ENCODE data around the gene MACROD2.

MACROD2 gene

DNA sequence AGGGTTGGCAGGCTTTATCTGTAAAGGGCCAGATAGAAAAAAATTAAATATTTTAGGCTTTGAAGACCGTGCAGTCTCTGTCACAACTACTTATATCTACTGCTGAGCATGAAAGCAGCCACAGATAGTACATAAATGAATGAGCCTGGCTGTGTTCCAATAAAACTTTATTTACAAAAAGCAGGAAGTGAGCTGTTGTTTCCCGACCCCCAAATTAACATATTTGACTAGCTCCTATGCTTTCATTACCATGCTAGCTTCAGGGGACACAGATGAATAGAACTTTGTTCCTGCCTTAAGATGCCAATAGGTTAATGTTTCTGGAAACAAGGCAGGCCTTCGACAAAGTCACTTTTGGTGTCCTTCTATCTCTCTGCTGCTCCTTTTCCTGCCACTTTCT is 1400.1 kb downstream of the MACROD2 start:
- DNase-seq (ENCODE audit: insufficient read length, low spot score) (no peak), FAIRE-seq (no peak)
- no peak for TF ChIP-seq POLR2A (IDR thresholded peaks at IDR 0.05; ENCODE audit: low read depth, low read length)
- TF ChIP-seq POLR2AphosphoS5 (IDR thresholded peaks at IDR 0.05; ENCODE audit: low read depth, low read length) = no peak
- no peak for TF ChIP-seq POU2F2 (IDR thresholded peaks at IDR 0.05; ENCODE audit: low read depth, low read length)
- TF ChIP-seq SPI1 (IDR thresholded peaks at IDR 0.05; ENCODE audit: low read depth, low read length) = no peak
- TF ChIP-seq TAF1 (IDR thresholded peaks at IDR 0.05; ENCODE audit: low read depth, low read length) = no peak
- TF ChIP-seq PAX5 (IDR thresholded peaks at IDR 0.05; ENCODE audit: insufficient read depth, low read length, severe bottlenecking) = no peak

DNA sequence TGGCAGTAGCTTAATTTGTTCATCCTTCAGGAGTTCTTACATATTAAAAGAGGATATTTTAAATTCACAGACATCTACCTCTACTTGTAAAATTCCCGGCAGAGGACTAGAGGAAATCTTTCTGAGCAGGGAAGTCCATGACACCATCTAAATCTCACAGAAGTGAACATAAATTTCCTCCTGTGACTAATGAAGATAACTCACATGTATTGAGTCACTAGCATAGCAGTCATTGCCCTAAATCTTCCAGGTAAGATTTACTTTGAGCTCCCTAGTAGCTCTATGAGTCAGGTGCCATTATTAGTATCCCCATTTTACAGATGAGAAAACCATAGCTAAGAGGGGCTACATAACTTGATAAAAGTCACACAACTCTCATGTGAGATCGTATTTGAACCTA is 1400.7 kb downstream of the MACROD2 start:
- TF ChIP-seq POU2F2 (IDR thresholded peaks at IDR 0.05; ENCODE audit: low read depth, low read length) = no peak
- TF ChIP-seq PAX5 (IDR thresholded peaks at IDR 0.05; ENCODE audit: insufficient read depth, low read length, severe bottlenecking) = no peak
- DNase-seq (ENCODE audit: insufficient read length, low spot score) (no peak), FAIRE-seq (no peak)

DNA sequence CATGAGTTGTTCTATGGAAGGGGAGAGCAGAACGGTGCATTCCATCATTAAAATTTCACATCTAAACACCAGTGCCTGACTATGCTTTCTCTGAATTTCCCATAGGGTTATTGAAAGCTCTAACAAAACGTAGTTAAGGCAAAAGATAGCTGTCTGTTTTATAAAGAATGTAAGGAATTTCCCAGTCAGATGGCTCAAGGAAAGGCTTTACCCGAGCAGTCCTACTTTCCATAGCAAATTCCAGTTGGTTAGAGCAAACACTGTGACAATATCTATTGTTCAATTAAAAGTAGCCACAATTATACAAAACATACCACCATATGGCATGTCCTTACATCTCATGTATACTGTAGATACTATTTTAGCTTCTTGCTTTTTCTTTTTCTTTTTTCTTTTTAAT is 1401.6 kb downstream of the MACROD2 start:
- DNase-seq (ENCODE audit: insufficient read length, low spot score) = no peak
- TF ChIP-seq TAF1 (IDR thresholded peaks at IDR 0.05; ENCODE audit: low read depth, low read length) (no peak), POLR2AphosphoS5 (IDR thresholded peaks at IDR 0.05; ENCODE audit: low read depth, low read length) (no peak), POU2F2 (IDR thresholded peaks at IDR 0.05; ENCODE audit: low read depth, low read length) (no peak), SPI1 (IDR thresholded peaks at IDR 0.05; ENCODE audit: low read depth, low read length) (no peak), POLR2A (IDR thresholded peaks at IDR 0.05; ENCODE audit: low read depth, low read length) (no peak)
- no peak for FAIRE-seq

GRCh38 chr20:15399781-15400180 is 1404.5 kb downstream of the MACROD2 start:
- TF ChIP-seq SPI1 (IDR thresholded peaks at IDR 0.05; ENCODE audit: low read depth, low read length) = no peak
- no peak for TF ChIP-seq POLR2AphosphoS5 (IDR thresholded peaks at IDR 0.05; ENCODE audit: low read depth, low read length)
- no peak for TF ChIP-seq TAF1 (IDR thresholded peaks at IDR 0.05; ENCODE audit: low read depth, low read length)
- no peak for TF ChIP-seq POU2F2 (IDR thresholded peaks at IDR 0.05; ENCODE audit: low read depth, low read length)
- TF ChIP-seq POLR2A (IDR thresholded peaks at IDR 0.05; ENCODE audit: low read depth, low read length) = no peak
- no peak for TF ChIP-seq PAX5 (IDR thresholded peaks at IDR 0.05; ENCODE audit: insufficient read depth, low read length, severe bottlenecking)
- FAIRE-seq (no peak), DNase-seq (ENCODE audit: insufficient read length, low spot score) (no peak)

DNA sequence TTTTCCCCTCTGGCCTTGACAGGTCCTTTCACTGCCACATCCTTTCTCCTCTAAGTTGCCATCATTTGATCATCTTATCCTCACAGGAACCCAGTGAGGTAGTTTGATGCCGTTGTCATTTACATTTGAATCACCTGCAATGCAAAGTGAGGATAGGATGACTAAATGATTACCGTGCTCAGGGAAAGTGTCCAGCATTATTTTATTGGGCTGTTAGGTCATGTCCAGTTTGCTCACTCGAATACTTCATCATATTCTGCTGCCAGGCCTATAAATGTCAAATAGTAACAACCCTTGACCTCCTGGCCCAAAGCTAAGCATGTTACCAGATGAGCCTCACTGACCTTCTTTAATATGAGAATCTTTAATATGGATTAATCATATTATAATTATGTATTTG is 1410.8 kb downstream of the MACROD2 start:
- DNase-seq (ENCODE audit: insufficient read length, low spot score) (no peak), FAIRE-seq (no peak)
- TF ChIP-seq PAX5 (IDR thresholded peaks at IDR 0.05; ENCODE audit: insufficient read depth, low read length, severe bottlenecking) = no peak
- no peak for TF ChIP-seq POLR2AphosphoS5 (IDR thresholded peaks at IDR 0.05; ENCODE audit: low read depth, low read length)
- TF ChIP-seq TAF1 (IDR thresholded peaks at IDR 0.05; ENCODE audit: low read depth, low read length) = no peak
- TF ChIP-seq POLR2A (IDR thresholded peaks at IDR 0.05; ENCODE audit: low read depth, low read length) = no peak
- TF ChIP-seq POU2F2 (IDR thresholded peaks at IDR 0.05; ENCODE audit: low read depth, low read length) = no peak
- TF ChIP-seq SPI1 (IDR thresholded peaks at IDR 0.05; ENCODE audit: low read depth, low read length) = no peak

DNA sequence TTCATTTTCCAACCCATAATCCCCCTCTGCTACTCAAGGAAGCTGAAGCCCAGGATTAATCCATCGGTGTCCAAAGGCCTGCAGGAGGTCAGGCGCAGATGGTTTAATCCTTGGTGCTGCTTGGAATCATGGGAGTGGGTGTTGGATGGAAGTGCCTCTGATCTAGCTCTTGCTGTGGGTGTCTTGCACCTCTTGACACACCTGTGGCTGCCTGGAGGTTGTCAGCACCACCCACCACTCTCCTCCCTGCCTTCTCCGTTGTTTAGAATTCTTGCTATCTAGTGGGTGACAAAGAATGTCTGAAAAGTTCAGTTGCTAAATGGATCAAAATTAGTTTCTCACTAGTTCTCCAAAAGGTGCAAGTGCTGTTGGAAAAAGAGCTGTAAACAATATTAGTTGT is 1416.5 kb downstream of the MACROD2 start:
- FAIRE-seq (no peak), DNase-seq (ENCODE audit: insufficient read length, low spot score) (no peak)

DNA sequence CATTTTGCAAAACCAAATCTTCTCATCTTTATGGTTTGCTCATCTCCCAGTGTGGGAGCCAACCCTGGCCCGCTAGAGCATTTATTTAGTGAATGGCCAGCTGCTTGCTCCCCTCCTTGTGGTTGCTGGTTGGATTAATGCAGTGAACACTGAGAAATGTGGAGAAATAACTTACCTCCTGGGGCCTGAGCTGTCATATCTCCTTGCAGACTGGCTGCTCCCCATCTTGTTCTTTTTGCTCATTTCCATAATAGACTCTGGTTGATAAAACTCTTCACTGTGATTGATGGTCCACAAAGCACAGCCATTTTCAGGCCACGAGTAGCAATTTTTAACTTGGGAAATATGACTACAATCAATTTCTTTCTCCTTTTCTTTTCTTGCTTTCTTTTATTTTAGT is 1420.6 kb downstream of the MACROD2 start:
- DNase-seq (ENCODE audit: insufficient read length, low spot score) (no peak), FAIRE-seq (no peak)
- TF ChIP-seq POLR2A (IDR thresholded peaks at IDR 0.05; ENCODE audit: low read depth, low read length) (no peak), TAF1 (IDR thresholded peaks at IDR 0.05; ENCODE audit: low read depth, low read length) (no peak), POLR2AphosphoS5 (IDR thresholded peaks at IDR 0.05; ENCODE audit: low read depth, low read length) (no peak), PAX5 (IDR thresholded peaks at IDR 0.05; ENCODE audit: insufficient read depth, low read length, severe bottlenecking) (no peak), POU2F2 (IDR thresholded peaks at IDR 0.05; ENCODE audit: low read depth, low read length) (no peak), SPI1 (IDR thresholded peaks at IDR 0.05; ENCODE audit: low read depth, low read length) (no peak)

More for the DNA sequence above, 1416.5 kb downstream of the MACROD2 start:
- TF ChIP-seq POU2F2 (IDR thresholded peaks at IDR 0.05; ENCODE audit: low read depth, low read length) (no peak), TAF1 (IDR thresholded peaks at IDR 0.05; ENCODE audit: low read depth, low read length) (no peak), SPI1 (IDR thresholded peaks at IDR 0.05; ENCODE audit: low read depth, low read length) (no peak), POLR2A (IDR thresholded peaks at IDR 0.05; ENCODE audit: low read depth, low read length) (no peak), PAX5 (IDR thresholded peaks at IDR 0.05; ENCODE audit: insufficient read depth, low read length, severe bottlenecking) (no peak), POLR2AphosphoS5 (IDR thresholded peaks at IDR 0.05; ENCODE audit: low read depth, low read length) (no peak)

DNA sequence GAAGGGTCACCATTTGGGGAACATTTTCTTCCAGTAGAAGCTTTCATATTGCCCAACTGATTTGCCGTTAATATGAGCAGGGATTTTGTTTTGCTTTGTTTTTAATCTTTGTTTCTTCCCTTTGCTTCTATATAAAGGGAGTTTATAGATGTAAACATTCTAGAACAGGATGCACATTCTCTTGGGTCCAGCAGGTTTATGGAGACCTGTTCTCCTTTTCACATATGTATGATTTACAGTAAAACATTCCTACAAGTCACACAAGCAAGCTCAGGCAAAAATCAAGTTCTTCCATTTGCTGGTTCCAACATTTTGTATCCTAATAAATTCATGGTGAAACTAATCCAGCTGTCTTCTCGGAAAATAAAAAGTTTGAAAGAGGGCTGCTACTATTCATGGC is 1424.5 kb downstream of the MACROD2 start:
- no peak for TF ChIP-seq SPI1 (IDR thresholded peaks at IDR 0.05; ENCODE audit: low read depth, low read length)
- FAIRE-seq (no peak), DNase-seq (ENCODE audit: insufficient read length, low spot score) (no peak)

GRCh38 chr20:15422966-15423365 is 1427.7 kb downstream of the MACROD2 start:
- DNase-seq (ENCODE audit: insufficient read length, low spot score) = no peak
- TF ChIP-seq TAF1 (IDR thresholded peaks at IDR 0.05; ENCODE audit: low read depth, low read length) = no peak
- TF ChIP-seq PAX5 (IDR thresholded peaks at IDR 0.05; ENCODE audit: insufficient read depth, low read length, severe bottlenecking) = no peak
- no peak for TF ChIP-seq POLR2A (IDR thresholded peaks at IDR 0.05; ENCODE audit: low read depth, low read length)
- no peak for TF ChIP-seq POU2F2 (IDR thresholded peaks at IDR 0.05; ENCODE audit: low read depth, low read length)
- TF ChIP-seq SPI1 (IDR thresholded peaks at IDR 0.05; ENCODE audit: low read depth, low read length) = no peak
- TF ChIP-seq POLR2AphosphoS5 (IDR thresholded peaks at IDR 0.05; ENCODE audit: low read depth, low read length) = no peak
- FAIRE-seq = no peak

DNA sequence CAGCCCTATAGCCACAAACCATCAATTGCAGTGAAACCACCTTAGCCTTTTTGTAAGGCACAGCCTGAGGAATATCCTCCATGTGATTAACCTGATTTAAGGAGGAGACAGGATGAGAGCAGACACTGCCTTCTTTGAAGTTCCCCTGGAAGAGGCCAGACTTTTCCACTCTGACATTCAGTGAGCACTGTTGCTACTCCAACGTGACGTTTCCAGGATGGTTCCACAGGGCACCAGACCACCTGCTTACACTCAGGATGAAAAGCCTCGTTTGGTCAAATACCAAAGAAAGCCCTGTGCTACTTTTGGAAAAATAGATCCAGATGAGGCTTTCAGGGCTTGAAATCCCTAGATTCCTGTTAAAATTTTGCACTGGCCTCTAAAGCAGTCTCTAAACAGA is 1444.2 kb downstream of the MACROD2 start:
- FAIRE-seq (no peak), DNase-seq (ENCODE audit: insufficient read length, low spot score) (no peak)
- TF ChIP-seq SPI1 (IDR thresholded peaks at IDR 0.05; ENCODE audit: low read depth, low read length) = no peak
- no peak for TF ChIP-seq POLR2A (IDR thresholded peaks at IDR 0.05; ENCODE audit: low read depth, low read length)
- TF ChIP-seq TAF1 (IDR thresholded peaks at IDR 0.05; ENCODE audit: low read depth, low read length) = no peak
- TF ChIP-seq POLR2AphosphoS5 (IDR thresholded peaks at IDR 0.05; ENCODE audit: low read depth, low read length) = no peak
